ENCODE results near the gene DPM1.

Gene DPM1

GRCh38 chr20:50903353-50904051, 54.8 kb downstream of the DPM1 start:
- no peaks in the 10 kb centered on the region for H3K27me3 ChIP-seq (ENCODE audit: insufficient read depth, low read depth)
- no peak overlapping the region for H2AFZ ChIP-seq (ENCODE audit: low read depth)
- H3K4me2 ChIP-seq, result no peak overlapping the region
- TF ChIP-seq, protein P1, sequence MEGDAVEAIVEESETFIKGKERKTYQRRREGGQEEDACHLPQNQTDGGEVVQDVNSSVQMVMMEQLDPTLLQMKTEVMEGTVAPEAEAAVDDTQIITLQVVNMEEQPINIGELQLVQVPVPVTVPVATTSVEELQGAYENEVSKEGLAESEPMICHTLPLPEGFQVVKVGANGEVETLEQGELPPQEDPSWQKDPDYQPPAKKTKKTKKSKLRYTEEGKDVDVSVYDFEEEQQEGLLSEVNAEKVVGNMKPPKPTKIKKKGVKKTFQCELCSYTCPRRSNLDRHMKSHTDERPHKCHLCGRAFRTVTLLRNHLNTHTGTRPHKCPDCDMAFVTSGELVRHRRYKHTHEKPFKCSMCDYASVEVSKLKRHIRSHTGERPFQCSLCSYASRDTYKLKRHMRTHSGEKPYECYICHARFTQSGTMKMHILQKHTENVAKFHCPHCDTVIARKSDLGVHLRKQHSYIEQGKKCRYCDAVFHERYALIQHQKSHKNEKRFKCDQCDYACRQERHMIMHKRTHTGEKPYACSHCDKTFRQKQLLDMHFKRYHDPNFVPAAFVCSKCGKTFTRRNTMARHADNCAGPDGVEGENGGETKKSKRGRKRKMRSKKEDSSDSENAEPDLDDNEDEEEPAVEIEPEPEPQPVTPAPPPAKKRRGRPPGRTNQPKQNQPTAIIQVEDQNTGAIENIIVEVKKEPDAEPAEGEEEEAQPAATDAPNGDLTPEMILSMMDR (conservative IDR thresholded peaks at IDR 0.05; ENCODE audit: low read depth, low read length), result no peak
- H3K9ac ChIP-seq, result no peak overlapping the region
- peaks cover 26% of the 10 kb centered on the region; the same call in 1 of the 2 replicates for H3K36me3 ChIP-seq (ENCODE audit: insufficient read depth)
- H3K4me1 ChIP-seq (ENCODE audit: low read depth, poor library complexity, severe bottlenecking), result no peaks in the 10 kb centered on the region
- H3K4me3 ChIP-seq (IDR thresholded peaks at IDR 0.05; ENCODE audit: insufficient read depth, low read depth, low read length), result no peak overlapping the region
- H3K79me2 ChIP-seq (ENCODE audit: insufficient read depth, low read depth), result peaks cover 83% of the 10 kb centered on the region
- no peak overlapping the region for H3K27ac ChIP-seq
- peaks cover 47% of the 10 kb centered on the region for H4K20me1 ChIP-seq (ENCODE audit: insufficient read depth)

DNA sequence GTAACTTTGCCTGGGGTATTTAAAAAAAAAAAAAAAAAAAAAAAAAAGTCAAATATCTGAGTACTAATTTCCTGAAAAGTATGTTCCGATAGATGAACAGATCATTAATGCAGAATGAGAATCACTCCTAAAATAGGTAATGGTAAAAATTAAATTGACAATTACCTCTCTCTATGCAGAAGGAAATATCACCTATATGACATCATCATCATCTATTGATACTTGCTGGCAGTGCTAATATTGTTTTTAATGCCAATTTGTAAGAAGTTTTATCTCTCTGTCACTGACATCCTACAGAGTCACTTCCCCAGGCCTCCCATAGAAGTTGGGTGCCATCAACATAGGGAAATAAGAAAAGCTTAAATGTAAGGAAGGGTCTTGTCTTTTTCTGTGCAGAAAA, 57.0 kb downstream of the DPM1 start:
- peaks cover 32% of the 10 kb centered on the region for H4K20me1 ChIP-seq (ENCODE audit: insufficient read depth)
- TF ChIP-seq, protein P1 (conservative IDR thresholded peaks at IDR 0.05; ENCODE audit: low read depth, low read length), result no peak
- H3K4me2 ChIP-seq, result no peak overlapping the region
- no peak overlapping the region for H2AFZ ChIP-seq (ENCODE audit: low read depth)
- no peak overlapping the region for H3K9ac ChIP-seq
- H3K79me2 ChIP-seq (ENCODE audit: insufficient read depth, low read depth), result peaks cover 61% of the 10 kb centered on the region
- no peaks in the 10 kb centered on the region for H3K27me3 ChIP-seq (ENCODE audit: insufficient read depth, low read depth)
- no peak overlapping the region for H3K27ac ChIP-seq
- H3K4me3 ChIP-seq (IDR thresholded peaks at IDR 0.05; ENCODE audit: insufficient read depth, low read depth, low read length), result no peak overlapping the region
- no peaks in the 10 kb centered on the region for H3K4me1 ChIP-seq (ENCODE audit: low read depth, poor library complexity, severe bottlenecking)
- peaks cover 30% of the 10 kb centered on the region; the same call in 1 of the 2 replicates for H3K36me3 ChIP-seq (ENCODE audit: insufficient read depth)

DNA sequence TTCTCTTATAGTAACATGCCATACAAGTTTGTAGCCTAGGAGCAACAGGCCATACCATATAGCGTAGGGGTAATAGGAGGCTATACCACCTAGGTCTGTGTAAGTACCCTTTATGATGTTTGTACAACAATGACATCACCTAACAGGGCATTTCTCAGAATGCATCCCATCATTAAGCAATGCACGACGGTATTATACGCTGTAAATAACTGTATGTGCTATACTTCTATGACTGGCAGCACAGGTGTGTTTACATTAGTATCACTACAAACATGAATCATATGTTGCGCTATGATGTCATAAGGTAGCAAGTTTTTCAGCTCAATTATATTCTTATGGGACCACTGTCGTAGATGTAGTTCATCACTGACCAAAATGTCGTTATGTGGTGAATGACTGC, 58.1 kb downstream of the DPM1 start:
- Histone ChIP-seq H3K36me3 (ENCODE audit: insufficient read depth) (peaks cover 30% of the 10 kb centered on the region; the same call in 1 of the 2 replicates), H4K20me1 (ENCODE audit: insufficient read depth) (peaks cover 22% of the 10 kb centered on the region), H3K27me3 (ENCODE audit: insufficient read depth, low read depth) (no peaks in the 10 kb centered on the region), H2AFZ (ENCODE audit: low read depth) (no peak overlapping the region), H3K9ac (no peak overlapping the region), H3K4me1 (ENCODE audit: low read depth, poor library complexity, severe bottlenecking) (no peaks in the 10 kb centered on the region), H3K4me3 (IDR thresholded peaks at IDR 0.05; ENCODE audit: insufficient read depth, low read depth, low read length) (no peak overlapping the region), H3K27ac (no peak overlapping the region), H3K4me2 (no peak overlapping the region), H3K79me2 (ENCODE audit: insufficient read depth, low read depth) (peaks cover 51% of the 10 kb centered on the region)
- TF ChIP-seq, protein P1 (conservative IDR thresholded peaks at IDR 0.05; ENCODE audit: low read depth, low read length), result no peak

DNA sequence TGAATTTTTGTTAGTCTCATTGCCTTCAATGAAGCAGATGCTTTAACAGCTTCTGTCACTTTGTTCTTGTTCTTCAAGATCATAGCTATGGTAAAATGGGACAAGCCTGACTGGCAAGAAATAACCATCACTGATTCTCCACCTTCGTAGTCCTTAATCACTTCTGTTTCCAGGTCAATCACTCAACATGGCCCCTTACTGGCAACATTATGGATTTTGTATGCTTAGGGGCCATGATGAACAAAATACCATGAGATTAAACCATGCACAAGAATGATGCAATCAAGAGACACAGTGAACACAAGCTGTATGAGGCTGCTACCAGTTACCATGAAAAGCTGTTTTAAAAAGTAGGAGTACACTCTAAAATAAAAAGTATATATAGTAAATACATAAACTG, 59.9 kb downstream of the DPM1 start:
- no peaks in the 10 kb centered on the region for H3K27me3 ChIP-seq (ENCODE audit: insufficient read depth, low read depth)
- no peak overlapping the region for H3K9ac ChIP-seq
- TF ChIP-seq, protein P1 (conservative IDR thresholded peaks at IDR 0.05; ENCODE audit: low read depth, low read length), result no peak
- no peak overlapping the region for H3K27ac ChIP-seq
- no peaks in the 10 kb centered on the region for H3K4me1 ChIP-seq (ENCODE audit: low read depth, poor library complexity, severe bottlenecking)
- H4K20me1 ChIP-seq (ENCODE audit: insufficient read depth), result peaks cover 10% of the 10 kb centered on the region
- H3K4me2 ChIP-seq, result no peak overlapping the region
- H3K36me3 ChIP-seq (ENCODE audit: insufficient read depth), result peaks cover 32% of the 10 kb centered on the region; the same call in 1 of the 2 replicates
- no peak overlapping the region for H3K4me3 ChIP-seq (IDR thresholded peaks at IDR 0.05; ENCODE audit: insufficient read depth, low read depth, low read length)
- peaks cover 33% of the 10 kb centered on the region for H3K79me2 ChIP-seq (ENCODE audit: insufficient read depth, low read depth)
- H2AFZ ChIP-seq (ENCODE audit: low read depth), result no peak overlapping the region

Measured in KMS-11 (cell line).